Left cardiac atrium (tissue), 4 donors: Measurements from ENCODE around the gene CACNG6. TPM values are rescaled to one million over a fixed set of nuclear protein-coding genes. Genes with fewer than 3 reads are reported as not detected.
"Not testable (repeated sequence)": the region's sequence is repeated elsewhere in the genome, so short reads cannot be mapped to it uniquely, and the experiment has no call there.

Experiments
- ATAC-seq, 2 donors: fragments of 200-7000 bp; cut with Tn5 transposase; one replicate each; pipeline ENCODE4 v1.9.1; 2020; ENCODE audit warnings: mild to moderate bottlenecking in 2 of 2, moderate library complexity in 2 of 2
- DNase-seq: peaks from one replicate; pipeline ENCODE4 v3.0.0-alpha.2; 2020
- intact Hi-C, 2 donors: fragments of 100-400 bp; cut with DNase I; formaldehyde crosslinking; loops; one replicate each; pipeline versions ENCODE4 v1.14.1 to v1.15.1; 2022 to 2023
- total RNA-seq, 2 donors: library from RNA; stranded (reverse); fragmentation: NEBNext Ultra II Directional; extraction: Animal tissue kit (Norgen Biotek cat#: 25700); gene quantifications; one replicate each; pipeline ENCODE4 v1.2.1, GENCODE V29; 2021
- donor health status: DM: no; HTN: yes; CAD: no.
- donor health status: DM: no; HTN: yes; CAD: no; lungs with severe emphysema.
- donor health status: DM: yes; HTN: yes; CAD: no.
- donor health status: Dilated cardiomyopathy.

Gene CACNG6
- total RNA-seq, 2 donors from 2014 or later = 0.21 TPM; not detected in 1

DNA sequence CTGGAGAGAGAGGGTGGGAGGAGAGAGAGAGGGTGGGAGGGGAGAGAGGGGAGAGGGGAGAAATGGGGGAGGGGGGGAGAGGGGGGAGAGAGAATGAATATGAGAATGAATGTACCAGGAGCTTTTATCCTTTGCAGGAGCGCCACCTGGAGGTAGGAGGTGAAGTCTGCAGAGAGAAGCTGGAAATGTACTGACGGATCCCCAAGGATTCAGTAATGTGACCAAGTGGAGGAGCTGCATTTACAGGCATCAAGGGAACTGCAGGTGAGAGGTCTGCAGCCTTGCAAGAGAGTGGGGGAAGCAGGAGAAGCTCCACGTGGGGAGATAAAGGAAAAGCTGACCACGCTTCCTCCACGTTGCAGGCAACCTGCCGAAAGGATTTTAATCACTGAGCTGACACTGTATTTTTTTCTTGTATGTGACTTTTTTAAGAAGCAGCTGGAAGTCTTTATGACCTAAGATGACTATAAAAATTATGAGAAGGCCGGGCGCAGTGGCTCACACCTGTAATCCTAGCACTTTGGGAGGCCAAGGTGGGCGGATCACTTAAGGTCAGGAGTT is 38.6 kb downstream of the CACNG6 start:
- peak; percentile 53 for DNase-seq
- intact Hi-C loops = loop anchor here (10.0 kb wide), 2 partner anchors 125 to 225 kb away; partner anchors contain the start of gene CACNG7 (in 2 of the 2)
- no peak for ATAC-seq

GRCh38 chr19:54030895-54031586 is 39.6 kb downstream of the CACNG6 start:
- ATAC-seq = no peak
- DNase-seq = no peak
- intact Hi-C loops = no loop called here

GRCh38 chr19:54035215-54036178 is 44.1 kb downstream of the CACNG6 start:
- ATAC-seq = no peak
- intact Hi-C loops = no loop called here
- no peak for DNase-seq

DNA sequence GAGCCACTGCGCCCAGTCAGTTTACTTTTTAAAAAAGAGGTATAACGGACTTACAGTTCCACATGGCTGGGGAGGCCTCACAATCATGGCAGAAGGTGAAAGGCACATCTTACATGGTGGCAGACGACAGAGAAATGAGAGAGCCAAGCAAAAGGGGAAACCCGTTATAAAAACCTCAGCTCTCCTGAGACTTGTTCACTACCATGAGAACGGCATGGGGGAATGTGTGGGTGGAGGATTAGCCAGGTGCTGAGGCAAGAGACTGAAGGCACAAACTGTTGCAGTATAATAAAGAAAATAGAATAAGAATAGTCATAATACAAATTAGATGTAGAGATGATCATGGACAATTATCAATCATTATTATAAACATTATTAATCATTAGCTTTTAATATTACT is 45.1 kb downstream of the CACNG6 start:
- intact Hi-C loops, DNase-seq, ATAC-seq: not testable (repeated sequence)

GRCh38 chr19:54040003-54040402 is 48.6 kb downstream of the CACNG6 start:
- ATAC-seq = no peak
- DNase-seq = no peak
- intact Hi-C loops = no loop called here

DNA sequence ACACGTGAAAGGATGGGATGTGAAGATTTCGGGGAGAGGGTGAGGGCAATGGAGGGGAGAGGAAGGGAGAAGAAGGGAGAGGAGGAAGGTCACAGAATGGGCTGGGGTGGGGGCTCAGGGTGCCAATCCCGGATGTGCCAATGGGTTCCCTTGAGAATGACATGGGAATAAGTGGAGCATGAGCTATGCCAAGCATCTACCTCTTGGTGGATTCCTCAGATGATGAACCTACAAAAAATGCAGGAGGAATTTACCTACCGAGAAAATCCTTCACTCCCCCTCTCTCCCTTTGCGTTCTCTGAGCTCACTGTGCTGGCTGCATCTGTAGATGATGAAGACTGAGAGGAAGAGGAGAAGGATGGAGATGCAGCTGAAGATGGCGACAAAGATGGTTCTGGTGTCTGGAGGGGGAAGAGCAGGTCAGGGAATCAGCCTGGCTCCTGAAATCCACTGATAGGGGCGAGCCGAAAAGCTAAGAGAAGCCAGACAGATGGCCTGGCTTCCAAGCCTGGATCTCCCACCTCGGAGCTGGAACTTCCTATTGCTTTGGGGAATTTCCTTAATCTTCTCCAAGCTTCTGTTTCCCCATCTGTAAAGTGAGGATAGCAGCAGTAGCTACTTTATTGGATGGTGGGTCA is 50.7 kb downstream of the CACNG6 start:
- intact Hi-C loops = no loop called here
- DNase-seq = no peak
- no peak for ATAC-seq

DNA sequence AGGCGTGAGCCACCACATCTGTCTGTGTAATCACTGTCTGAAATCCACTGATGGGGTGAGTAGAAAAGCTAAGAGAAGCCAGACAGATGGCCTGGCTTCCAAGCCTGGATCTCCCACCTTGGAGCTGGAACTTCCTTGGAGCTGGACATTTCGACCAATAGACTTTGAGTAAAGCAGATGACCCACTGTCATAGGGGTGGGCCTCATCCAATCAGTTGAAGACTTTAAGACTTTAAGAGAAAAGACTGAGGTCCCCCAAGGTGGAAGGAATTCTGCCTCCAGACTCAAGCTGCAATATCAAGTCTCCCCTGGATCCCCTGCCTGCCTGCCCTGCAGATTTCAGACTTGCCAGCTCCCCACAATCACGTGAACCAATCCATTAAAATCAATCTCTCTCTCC is 51.6 kb downstream of the CACNG6 start:
- ATAC-seq = no peak
- intact Hi-C loops = no loop called here
- no peak for DNase-seq

GRCh38 chr19:54045771-54046170 is 54.3 kb downstream of the CACNG6 start:
- intact Hi-C loops = no loop called here
- ATAC-seq = no peak

GRCh38 chr19:54047616-54048015 is 56.2 kb downstream of the CACNG6 start:
- DNase-seq = no peak
- intact Hi-C loops = no loop called here
- ATAC-seq = no peak

More at GRCh38 chr19:54045771-54046170, 54.3 kb downstream of the CACNG6 start:
- no peak for DNase-seq

Other genes starting within 250 kb of the CACNG6 start
- under 1 TPM; 0.56 to 0.84 TPM for gene NLRP12, start 167.3 kb upstream of the CACNG6 start, total RNA-seq
- gene MYADM, start 123.8 kb upstream of the CACNG6 start, total RNA-seq = 100 to 1,000 TPM; 106 to 209 TPM
- not detected for gene PRKCG, start 109.4 kb upstream of the CACNG6 start, total RNA-seq
- not detected for gene CACNG7, start 82.4 kb upstream of the CACNG6 start, total RNA-seq
- gene CACNG8, start 28.7 kb upstream of the CACNG6 start, total RNA-seq = under 1 TPM; 0.06 to 0.29 TPM
- under 1 TPM in 1 of 2 donors, not detected in 1; 0.29 TPM for gene VSTM1, start 72.3 kb downstream of the CACNG6 start, total RNA-seq
- not detected for gene TARM1, start 89.7 kb downstream of the CACNG6 start, total RNA-seq
- gene OSCAR, start 109.2 kb downstream of the CACNG6 start, total RNA-seq = 1 to 10 TPM; 1.4 to 1.9 TPM
- gene NDUFA3, start 111.2 kb downstream of the CACNG6 start, total RNA-seq = 100 to 1,000 TPM; 272 to 373 TPM
- gene TFPT, start 124.0 kb downstream of the CACNG6 start, total RNA-seq = 10 to 100 TPM; 14.0 to 16.8 TPM
- gene PRPF31, start 124.1 kb downstream of the CACNG6 start, total RNA-seq = 10 to 100 TPM; 39.3 to 43.2 TPM
- gene CNOT3, start 146.1 kb downstream of the CACNG6 start, total RNA-seq = 10 to 100 TPM; 18.9 to 21.4 TPM
- 1 to 10 TPM; 7.0 to 7.2 TPM for gene LENG1, start 168.1 kb downstream of the CACNG6 start, total RNA-seq
- 1 to 10 TPM in 1 of 2 donors, under 1 TPM in 1; 0.38 to 1.1 TPM for gene TMC4, start 181.5 kb downstream of the CACNG6 start, total RNA-seq
- 10 to 100 TPM; 21.6 to 21.7 TPM for gene MBOAT7, start 197.9 kb downstream of the CACNG6 start, total RNA-seq
- gene TSEN34, start 199.7 kb downstream of the CACNG6 start, total RNA-seq = 10 to 100 TPM; 17.4 to 20.5 TPM
- gene RPS9, start 209.2 kb downstream of the CACNG6 start, total RNA-seq = 100 to 1,000 TPM; 738 to 776 TPM
- 10 to 100 TPM in 1 of 2 donors, 1 to 10 TPM in 1; 8.5 to 10.5 TPM for gene LILRB3, start 231.4 kb downstream of the CACNG6 start, total RNA-seq